ENCODE measurements around the gene CDK5RAP3.

CDK5RAP3 gene

DNA sequence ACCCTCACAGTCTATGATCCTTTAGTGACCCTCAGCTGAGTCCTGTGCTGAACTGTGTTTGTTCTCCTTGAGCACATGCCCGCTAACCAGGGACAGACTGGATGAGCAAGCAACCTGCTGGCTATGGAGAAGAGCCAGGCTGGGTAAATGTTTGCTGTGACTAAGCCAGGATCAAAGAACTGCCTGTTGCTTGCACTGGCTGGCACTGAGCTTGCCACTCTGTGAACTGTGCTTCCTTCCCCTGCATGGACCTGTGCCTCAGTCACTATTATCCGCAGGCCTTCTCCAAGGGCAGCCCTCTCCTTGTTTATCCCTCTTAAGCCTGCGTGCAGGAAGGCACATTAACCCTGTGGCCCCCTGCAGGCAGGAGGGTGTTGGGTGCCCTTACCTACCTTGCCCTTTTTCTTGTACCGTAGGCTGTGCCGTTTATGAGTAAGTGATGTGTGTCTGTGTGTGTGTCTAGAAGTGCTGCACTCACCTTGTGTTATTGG lies 22.2 kb upstream of the CDK5RAP3 start:
- DNase-seq (ENCODE audit: low read depth), result no peak

DNA sequence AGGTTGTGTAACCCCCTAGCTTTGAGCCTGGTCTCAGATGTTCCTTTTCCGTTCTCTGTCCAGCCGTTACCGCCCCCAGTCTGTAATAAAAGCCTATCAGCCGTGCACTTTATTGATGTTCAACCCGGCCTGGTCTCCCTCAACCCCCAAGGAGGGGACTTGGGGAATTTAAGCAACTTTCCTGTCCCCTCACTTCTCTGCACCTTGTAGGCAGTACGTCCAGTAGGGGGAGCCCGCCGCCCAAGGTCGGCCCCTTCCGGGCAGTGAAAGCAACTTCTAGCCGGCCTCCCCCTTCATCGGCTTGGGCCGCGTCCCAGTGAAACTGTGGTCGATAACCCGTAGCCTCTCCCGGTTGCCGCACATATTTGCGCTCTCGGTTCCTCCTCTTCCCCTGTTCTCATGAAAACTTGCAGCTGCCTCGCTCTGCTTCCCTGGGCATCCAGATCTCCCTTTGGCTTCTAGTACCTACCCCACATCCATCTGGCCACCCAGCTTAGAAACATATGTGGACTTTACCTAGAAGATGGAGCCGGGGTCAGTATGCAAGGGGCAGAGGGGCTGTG lies 21.6 kb upstream of the CDK5RAP3 start:
- peak; percentile 69 for DNase-seq (ENCODE audit: low read depth)

DNA sequence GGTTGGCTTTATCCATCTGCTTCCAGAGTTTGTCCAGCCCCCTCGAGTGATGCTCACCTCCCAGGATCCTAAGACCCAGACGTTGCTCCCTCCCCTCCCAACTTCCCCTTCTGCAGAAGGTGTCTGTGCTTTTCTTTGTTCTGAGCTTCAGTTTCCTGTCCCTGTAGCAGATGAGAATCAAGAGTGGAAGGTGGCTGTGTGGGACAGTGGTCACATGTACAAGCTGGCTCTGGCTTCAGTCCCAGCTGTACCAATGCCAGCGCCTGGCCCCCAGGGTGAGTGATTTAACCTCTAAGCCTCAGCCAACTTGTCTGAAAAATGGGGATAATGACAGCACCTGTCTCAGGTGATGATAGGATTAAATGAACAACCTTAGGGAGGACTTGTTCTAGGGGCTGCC lies 21.0 kb upstream of the CDK5RAP3 start:
- DNase-seq (ENCODE audit: low read depth), result no peak

DNA sequence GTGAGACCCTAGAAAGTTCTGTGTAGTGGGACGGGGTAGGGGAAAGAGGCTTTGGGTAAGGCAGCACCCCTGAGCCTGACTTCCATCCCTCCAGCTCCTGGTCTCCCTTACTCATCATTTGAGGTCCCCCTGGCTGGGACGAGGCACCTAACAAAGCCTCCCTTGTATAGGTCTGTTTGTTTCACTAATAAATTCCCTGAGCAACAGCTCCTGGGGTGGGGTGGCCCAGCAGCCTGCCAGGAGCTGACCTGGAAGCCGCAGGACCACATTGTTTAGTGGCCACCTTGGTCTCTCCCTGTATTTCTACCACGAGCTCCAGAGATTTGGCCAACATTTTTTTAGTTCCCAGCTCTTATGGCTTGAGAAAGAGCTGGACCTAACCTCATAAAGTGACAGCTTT lies 20.5 kb upstream of the CDK5RAP3 start:
- no peak for DNase-seq (ENCODE audit: low read depth)

DNA sequence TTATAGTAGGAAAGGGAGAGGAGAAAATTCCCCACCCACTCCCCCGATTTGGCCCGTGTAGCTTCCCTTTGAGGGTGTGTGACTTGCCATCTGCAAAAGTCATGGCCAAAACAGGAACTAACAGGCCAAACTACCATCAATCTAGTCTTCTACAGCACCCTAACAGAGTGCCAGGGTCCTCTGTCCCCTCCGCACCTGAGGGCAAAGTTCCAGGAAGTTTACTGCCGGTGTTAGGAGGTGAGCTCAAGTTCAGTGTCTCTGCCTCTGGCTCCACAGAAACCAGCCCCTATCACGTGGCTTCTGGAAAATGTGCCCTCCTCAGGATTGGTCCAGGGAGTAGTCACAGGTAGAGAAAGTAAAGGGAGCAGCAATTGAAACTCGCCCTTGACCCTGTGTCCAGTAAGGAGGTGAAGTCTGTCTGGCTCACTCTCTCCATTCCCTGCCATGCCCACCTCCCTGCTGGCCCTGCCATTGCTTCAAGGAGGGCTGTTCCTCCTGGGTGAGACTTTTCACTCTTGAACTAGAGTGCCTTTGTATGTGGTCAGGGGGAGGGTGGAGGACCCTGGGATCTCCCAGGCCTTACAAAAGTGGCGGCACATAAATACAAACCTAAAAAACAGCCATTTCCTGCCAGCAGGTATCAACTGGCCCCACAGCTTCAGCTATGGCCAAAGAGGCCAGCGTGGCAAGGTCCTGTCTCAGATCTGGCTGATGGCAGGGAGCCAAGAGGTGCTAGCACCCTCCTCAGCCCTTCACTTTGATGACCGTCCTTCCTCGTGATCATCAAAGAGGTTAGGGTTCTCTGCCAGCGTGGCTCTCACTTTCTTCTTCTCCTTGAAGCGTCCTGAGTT lies 18.5 kb upstream of the CDK5RAP3 start:
- DNase-seq (ENCODE audit: low read depth), result no peak

DNA sequence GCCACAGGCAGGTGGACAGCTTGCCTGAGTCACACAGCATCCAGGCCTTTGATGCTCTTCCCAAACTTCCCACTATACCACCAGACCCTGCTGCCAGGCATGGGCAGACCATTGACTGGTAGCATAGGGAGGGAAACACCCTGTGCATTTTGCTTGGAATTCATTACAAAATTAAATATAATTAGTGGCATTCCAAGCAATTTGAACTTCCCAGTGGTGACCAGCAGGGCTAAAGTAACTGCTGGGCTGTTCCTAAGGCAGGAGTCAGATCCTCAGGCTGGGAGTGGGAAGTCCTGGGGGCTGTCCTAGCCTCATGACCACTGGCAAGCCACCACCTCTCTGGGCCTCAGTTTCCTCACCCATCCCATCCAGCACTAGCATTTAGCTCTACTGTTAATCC lies 17.0 kb upstream of the CDK5RAP3 start:
- no peak for DNase-seq (ENCODE audit: low read depth)

DNA sequence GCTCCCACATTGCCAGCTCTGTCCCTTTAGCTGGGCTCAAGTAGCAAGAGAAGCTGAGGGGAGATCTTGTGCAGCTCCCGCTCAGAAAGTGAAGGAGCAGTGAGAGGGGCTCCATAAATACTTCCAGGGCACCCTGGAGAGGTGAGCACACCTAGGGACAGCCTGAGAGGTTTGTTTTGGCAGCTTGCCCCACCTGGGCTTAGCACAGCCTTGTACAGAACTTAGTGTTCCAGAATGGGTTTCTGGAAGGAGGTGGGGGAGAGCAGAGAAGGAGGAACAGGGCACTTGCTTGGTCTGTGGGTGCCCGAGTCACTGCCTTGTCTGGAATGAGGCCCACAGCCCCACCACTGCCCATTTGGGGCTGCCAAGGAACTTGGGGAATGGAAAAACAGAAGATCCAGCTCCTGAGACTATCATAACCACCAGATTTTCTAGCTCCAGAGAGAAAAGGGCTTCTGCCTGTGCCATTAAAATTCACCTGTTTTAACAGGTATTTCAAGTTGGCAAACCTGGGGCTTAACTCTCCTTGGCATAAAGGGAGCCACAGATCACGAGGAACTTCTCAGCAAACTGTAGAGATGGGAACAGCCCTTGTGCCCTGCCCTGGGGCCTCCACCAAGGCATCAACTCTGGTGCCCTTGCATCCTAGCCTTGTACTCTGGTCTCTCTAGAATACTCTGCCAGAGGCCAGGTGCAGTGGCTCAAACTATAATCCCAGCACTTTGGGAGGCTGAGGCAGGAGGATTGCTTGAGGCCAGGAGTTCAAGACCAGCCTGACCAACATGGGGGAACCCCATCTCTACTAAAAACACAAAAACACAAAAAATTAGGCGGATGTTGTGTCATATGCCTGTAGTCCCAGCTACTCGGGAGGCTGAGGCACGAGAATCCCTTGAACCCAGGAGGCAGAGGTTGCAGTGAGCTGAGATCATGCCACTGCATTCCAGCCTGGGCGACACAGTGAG lies 15.1 kb upstream of the CDK5RAP3 start:
- no peak for DNase-seq (ENCODE audit: low read depth)

DNA sequence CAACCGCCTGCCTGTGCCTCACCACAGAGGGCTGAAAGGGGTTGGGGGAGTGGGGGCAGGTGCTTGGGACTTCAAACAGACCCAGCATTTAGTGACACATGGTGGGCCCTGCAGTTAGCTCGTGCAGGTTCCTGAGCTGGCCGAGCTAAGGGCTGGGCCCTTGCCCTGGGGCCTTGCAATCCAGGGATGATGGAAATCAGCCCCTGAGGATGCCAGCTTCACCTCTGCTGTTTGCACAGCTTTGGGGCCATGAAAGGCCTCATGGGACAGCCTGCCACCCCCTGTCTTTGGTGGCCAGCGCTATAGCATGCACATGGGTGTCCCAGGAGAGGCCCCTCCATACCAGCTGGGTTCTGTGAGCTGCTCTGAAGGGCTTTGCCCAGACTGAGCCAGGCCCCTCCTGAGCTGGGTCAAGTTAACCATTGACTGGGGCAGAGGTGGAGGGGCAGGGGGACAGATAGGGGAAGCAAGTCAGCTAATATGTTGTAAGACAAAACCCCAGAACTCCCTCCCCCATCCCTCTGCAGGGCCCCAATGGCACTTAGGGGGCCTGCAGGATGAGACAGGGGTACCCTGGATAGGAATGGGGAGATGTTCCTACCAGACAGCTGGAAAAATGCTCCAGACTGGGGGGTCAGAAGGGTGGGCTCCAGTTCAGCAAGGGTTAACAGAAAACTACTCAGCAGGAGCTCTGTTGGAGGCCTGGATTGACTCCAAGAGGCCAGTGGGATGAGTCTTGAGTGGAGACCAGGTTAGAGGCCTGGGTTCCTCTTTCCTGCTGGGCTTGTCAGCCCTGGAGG lies 13.9 kb upstream of the CDK5RAP3 start:
- no peak for DNase-seq (ENCODE audit: low read depth)

DNA sequence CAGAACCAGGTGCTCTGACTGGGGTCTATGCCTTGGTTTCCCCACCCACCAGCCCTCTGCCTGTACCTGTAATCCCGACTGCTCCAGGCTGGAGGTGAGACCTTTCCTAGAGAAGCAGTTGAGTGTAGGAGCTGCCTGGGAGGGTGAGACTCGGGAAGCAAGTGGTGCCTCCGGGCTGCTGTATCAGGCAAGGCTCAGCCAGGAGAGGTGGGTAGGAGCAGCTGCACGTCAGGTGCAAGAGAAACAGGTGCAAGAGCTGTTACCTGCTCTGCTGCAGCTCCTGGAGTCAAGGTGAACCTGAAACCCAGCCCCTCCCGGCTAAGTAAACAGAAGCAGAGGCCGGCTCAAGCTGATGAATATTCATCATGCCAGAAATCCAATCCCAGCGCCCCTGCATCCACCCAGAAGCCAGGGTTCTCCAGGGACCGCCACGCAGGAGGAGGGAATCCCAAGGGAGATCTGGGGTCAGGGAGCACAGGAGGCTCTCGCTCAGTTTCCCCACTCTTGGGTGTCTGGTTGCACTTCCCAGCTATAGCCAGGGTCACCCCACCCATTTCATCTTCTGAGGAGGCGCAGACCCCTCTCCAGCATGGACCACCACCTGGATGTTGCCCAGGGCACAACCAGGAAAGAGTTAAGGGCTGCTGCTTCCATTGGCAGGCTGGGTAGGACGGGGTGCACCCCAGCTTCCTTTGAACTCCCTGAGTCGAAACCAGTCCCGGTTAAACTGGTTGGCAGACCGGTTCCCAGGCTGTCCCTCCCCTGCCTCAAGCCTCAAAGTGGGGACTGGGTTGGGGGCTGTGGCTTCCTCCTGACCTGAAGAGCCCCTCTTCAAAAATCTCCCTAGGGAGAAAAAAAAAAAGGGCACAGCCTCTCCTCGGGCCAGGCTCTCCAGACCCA lies 13.1 kb upstream of the CDK5RAP3 start, which contains the start of gene PRR15L:
PRR15L (minus strand) TSS at position 293 of the 900 bp plus-strand sequence. CDS start 4,649 bp downstream, outside the sequence.
- DNase-seq (ENCODE audit: low read depth), result no peak

DNA sequence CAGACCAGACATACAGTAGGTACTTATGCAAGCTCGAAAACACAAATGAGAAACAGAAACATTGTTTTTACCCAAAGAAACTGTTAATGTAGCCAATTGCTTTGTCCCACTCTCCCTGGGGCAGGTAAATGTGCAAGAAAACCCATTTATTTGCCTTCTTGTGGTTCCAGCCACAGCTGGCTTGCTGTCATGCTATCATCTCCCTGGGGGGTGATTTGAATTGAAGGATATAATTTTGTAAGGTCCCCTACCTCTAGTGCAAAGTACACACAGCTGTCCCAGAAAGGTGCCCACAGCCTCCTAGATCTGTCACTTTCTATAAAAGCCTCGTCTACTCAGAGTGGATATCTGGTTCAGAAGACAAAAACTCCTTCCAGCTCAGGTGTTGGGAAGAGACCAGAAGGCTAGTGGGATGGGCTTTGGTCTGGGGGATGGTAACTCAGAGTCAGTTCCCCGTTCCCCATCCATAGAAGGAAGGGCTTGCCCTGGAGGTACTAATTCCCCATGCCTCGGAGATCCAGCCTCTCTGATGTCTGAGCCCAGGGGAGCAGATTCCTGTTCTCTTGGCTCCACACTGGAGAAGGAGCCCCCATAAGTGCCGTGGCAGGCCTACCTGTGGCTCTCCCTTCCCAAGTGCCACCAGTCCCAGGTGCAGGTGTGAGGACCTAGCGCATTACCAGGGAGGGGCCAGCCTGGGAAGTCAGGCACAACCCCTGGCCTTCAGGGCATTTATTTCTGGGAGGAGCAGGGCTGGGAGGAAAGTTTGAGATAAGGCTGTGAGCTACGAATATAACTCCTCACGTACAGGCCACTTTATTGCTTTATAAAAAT lies 10.9 kb upstream of the CDK5RAP3 start:
- no peak for DNase-seq (ENCODE audit: low read depth)

DNA sequence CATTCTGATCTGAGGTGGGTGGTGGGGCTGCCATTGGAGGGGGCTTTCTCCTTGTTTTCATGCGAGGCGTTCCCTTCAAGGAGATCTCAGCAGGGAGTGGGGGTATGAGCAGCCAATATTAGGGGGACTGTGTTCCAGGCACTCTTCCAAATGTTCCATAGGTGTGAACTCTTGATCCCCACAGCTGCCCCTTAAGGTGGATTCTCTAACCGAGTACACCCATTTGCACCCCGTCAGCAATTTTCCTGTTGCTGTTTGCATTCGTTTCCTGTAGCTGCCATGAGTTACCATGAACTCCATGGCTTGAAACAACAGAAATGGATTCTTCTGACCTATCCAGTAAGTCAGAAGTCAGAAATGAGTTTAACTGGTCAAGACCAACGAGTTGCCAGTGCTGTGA lies 9.5 kb upstream of the CDK5RAP3 start:
- no peak for DNase-seq (ENCODE audit: low read depth)

DNA sequence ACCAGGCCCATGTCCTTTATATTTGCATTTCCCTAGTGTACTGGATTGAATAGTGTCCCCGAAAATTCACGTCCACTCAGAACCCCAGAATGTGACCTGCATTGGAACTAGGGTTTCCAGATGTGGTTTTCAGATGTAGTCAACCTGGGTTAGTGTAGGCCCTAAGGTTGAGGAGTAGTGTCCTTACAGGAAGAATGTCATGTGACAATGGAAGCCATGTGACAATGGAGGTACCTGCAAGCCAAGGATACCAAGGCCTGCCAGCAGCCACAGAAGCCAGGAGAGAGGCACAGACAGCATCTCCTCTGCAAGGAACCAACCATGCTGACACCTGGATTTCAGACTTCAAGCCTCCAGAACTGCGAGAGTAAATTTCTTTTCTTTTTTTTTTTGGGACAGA lies 8.0 kb upstream of the CDK5RAP3 start:
- DNase-seq (ENCODE audit: low read depth), result no peak

DNA sequence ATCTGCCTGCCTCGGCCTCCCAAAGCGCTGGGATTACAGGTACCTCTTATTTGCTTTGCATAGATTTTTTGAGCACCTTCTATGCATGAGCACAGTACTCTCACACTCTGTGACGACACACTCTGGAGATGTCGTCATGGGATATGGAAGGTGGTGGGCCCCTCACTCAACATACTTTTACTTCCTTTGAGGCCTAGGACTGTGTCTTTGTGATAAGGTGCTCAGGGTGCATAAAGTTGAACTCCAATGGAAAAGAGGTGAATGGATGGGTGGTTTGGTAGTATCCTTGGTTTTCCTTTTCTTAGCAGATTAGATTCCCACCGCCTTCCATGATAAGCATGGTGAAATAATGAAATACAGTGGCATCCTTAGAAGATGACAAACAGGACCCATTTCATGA lies 6.1 kb upstream of the CDK5RAP3 start:
- DNase-seq (ENCODE audit: low read depth), result no peak

DNA sequence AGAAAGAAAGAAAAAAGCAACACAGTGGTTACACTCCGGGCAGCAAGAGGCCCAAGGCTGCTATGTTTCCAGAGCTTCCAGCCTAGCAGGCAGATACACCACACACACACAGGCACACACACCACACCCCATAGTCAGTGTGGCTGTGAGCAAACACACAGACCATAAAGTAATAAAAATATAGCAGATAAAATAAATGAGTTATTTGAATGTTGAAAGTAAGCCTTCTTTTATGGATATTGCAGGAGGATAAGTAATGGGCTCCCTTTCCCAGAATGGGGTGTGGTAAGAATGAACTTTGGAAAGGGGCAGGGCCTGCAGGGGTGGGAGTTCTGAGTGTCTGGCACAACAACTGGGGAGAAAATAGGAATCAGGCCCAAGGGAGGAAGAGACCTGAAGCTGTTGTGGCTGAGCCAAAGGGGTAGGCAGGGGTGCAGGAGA lies 4.8 kb upstream of the CDK5RAP3 start:
- DNase-seq (ENCODE audit: low read depth), result no peak

DNA sequence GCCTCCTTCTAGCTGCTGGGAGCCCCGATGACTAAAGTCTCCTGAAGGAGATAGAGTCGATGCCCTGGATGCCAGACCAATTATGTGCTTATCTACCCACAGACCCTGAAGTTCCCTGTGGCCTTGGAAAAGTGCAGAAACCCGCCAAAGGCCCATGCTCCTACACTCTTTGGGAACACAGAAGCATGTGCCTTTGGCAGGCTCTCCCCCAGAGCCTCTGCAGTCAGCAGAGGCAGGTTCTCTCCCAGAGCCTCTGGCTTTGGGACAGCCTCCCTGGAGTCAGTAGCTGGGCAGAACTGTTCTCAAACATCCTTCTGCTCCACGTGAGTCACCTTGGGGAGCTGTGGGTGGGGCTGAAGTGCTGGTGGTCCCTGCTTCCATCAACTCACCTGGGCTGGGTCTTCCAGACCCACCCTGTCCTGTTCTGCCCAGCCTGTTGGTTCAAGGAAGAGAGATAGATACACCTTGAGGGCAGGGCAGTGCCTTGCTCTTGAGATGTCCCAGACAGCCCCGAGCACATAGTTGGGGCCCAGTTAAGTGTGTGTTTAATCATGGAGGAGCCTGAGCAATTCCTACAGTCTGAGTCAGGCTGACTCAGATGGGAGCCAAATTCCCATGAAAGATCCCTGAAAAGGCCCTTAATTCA lies 3.2 kb upstream of the CDK5RAP3 start:
- DNase-seq (ENCODE audit: low read depth), result peak; percentile 30

DNA sequence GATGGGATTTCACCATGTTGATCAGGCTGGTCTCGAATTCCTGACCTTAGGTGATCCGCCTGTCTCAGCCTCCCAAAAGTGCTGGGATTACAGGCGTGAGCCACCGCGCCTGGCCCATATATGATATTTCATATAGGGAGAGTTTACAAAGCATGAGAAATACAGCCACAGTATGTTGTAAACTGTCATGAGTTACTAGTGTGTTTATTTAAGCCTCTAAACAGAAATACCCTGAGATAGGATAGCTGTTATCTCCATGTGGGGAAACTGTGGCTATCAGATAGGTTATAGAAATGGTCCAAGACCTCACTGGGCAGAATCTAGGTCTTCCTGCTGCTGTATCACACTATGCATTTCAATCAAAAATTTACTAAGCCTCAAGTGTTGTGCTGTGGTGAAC lies 2.1 kb upstream of the CDK5RAP3 start:
- no peak for DNase-seq (ENCODE audit: low read depth)

DNA sequence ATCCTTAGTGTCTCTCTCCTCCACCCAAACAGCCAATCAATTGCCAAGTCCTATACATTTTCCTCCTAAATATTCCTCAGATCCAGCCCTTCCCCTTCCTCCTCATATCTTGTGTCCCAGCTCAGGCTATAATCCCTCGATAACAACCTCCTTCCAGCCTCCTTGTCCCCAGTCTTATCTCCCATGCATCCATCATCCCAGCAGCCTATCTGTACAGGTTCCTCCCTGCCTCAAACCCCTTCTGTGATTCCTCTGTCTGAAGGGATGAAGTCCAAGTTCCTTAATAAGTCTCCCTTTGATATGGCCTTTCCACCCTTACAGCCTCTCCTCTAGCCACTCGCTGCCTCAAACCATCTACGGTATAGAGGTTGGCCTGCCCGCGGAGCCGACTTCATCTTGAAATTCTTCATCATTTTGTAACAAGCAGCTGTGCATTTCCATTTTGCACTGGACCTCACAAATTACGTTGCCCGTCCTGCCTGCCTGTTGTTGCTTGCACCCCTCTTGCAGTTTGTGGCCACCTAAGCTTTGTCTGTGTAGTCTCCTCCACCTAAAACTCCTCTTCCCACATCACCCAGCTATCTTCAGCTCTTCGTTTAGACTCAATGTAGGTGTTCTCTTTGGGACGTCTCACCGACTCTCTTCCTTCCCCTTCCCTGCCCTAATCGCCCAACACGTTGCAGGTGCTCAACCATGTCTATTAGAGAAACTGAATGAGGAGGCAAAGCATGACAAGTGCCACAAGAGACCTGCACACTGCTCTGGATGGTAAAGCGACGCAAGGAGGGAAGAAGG lies 786 bp upstream of the CDK5RAP3 start:
- no peak for DNase-seq (ENCODE audit: low read depth)

DNA sequence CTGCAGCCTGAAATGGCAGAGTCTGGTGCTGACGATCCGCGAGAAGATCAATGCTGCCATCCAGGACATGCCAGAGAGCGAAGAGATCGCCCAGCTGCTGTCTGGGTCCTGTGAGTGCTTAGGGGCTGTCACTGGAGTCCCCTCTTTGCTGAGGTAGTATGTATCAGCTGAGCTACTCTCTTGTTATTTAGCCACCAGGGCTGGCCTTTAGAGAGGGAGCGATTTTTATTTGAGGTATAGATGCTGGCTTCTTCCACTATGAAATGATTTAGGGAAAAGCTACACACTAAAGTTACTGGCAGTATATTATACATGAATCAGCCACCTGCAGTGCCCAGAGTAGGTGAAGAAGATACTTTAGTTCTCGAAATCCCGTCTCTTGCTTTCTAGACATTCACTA lies 2.6 kb downstream of the CDK5RAP3 start:
- no peak for DNase-seq (ENCODE audit: low read depth)
